ENCODE measurements around the gene LDLRAD3.
"Not testable (repeated sequence)": the region's sequence is repeated elsewhere in the genome, so short reads cannot be mapped to it uniquely, and the experiment has no call there.

LDLRAD3 gene

DNA sequence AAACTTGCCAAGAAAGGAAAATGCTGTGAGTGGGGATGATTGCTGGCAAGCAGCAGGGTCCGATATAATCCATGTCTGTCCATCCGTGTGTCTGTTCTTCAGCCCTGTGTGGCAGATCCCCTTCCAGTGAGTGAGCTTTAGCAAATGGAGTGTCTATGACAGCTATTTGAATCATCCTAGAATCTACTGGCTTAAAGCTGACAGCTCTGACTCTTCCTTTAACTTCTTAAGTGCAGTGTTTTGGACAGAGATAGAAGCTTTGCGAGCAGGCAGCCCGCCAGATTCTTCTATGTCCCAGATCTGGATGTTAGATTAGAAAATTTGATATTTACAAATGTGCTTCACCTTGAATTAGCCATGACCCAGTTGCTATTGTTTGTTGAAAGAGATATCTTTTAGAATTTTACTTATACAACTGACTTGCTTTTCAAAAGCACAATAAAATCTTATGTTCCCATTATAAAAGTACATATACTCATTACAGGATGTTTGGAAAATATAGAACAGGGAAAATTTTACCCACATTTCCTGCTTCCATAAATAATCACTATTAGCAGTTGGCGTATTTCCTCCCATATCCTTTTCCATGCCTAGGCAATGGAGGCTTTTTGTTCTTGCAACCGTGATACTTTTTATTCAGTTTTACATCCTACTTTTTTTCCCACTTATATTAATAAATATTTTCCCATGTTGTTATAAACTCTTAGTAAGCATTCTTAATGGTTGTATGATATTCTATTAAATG, 220.8 kb downstream of the LDLRAD3 start:
- DNase-seq (ENCODE audit: low read depth) = no peak

DNA sequence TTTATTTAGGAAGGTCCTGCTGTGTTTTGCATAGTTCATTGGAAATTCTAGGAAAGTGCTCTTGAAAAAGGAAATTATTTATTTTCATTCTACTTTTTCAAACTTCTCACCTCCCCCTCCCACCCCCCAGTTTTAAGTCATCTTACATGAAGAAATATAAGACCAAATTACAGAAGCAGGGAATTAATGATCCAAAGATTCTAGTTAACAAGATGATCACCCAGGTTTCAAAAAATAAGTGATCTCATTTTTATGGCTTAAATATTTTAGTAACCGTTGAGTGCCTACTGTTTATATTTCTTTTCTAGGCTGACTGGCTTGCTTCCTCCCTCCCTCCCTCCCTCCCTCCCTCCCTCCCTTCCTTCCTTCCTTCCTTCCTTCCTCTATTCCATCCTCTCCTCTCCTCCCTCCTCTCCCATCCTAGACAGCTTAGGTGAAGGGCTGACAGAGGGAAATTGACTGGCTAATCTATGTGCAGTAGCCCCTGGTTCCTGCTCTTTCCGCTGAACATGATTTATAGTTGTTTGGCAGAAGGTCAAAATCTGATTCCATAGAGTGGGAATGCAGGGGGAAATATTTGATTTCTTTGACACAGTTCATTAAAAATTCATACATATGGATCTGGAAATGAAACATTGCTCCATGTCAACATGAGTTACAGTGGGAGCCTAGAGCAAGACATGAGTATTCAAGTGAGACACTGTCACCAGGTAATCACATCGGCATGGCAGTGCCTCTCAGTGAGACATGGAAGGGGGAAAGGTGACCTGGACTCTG, 221.9 kb downstream of the LDLRAD3 start:
- DNase-seq (ENCODE audit: low read depth) = no peak

DNA sequence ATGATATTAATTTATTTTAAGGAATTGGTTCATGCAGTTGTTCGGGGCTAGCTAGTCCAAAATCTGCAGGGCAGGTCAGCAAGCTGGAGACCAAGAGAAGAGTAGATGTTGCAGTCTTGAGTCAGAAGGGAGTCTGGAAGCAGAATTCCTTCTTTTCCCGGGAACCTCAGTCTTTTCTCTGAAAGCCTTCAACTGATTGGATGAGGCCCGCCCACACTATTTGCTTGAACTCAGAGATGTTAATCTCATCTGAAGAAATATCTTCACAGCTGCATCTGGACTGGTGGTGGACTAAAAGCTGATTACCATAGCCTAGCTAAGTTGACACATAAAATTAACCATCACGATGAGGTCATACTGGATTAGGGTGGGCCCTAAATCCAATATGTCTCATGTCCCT, 223.2 kb downstream of the LDLRAD3 start:
- no peak for DNase-seq (ENCODE audit: low read depth)

DNA sequence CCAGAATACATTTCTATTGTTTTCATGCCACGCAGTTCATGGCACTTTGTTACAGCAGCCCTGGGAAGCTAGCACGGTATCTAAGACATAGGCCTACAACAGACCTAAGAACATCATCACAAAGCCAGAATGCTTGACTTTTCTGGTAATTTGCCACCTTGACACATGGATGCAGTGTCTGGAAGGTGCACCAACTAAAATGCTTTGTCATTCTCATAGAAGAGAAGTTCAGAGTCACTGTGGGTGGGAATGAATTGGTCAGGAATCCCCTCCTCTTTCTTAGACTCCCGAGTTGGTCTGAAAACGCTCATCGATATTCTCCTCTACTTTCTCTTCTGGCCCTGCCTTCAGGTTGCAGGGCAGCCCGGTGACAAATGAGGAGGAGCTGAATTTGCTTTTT, 223.9 kb downstream of the LDLRAD3 start:
- DNase-seq (ENCODE audit: low read depth) = no peak

DNA sequence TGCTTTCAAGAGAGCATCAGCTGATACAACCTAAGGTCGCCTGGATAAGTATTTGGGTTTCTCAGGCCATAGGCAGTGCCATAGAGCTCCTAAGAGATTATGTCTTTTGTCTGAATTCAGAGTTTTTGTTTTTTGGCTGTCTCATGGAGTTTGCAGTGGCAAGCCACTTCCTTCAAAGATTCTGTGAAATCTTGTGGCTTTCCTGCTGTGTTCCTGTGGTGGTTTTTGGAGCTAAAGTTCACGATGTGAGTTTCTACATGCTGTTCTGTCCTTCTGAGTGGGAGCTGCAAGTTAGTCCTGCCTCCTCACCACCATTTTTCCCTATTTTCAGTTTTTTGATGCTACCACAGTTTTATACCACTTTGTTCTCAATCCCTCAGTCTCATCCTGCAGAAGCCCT, 234.0 kb downstream of the LDLRAD3 start:
- DNase-seq (ENCODE audit: low read depth) = no peak

DNA sequence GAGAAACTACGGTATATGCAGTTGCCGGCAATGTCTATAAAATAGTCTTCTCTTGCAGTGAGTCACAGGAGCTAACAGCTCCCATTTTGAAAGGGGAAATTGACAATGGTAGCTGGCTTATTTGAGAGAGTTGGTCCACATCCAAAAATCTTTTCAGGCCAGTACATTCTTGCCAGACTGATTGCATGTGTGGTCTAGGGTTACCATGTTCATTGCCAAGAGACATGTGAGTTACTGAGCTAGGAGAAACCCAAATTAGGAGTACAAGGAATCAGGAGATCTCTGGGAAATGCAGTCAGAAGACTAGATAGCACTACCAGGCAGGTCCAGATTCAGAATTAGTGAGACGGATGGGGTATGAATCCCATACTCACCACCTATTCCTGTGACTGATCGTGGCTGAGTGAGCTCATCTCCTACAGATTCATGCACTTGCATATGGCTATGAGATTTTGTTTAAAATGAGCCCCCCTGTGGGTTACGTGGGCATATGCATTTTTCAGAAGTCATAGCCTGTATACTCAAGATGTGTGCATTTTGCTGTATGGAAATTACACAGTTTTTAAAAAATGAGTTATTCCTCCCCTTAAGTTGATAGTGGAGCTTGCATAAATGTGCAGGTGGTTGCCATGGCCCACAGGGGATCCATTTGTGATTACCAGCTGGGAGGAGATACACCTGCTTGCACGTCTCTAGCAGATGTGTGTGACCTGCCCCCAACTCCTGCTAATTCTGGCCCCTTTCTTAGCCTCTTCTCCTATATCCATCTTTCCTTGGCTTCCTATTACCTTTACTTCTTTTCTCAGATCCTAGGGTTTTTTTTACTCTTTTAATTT, 242.7 kb downstream of the LDLRAD3 start:
- no peak for DNase-seq (ENCODE audit: low read depth)

DNA sequence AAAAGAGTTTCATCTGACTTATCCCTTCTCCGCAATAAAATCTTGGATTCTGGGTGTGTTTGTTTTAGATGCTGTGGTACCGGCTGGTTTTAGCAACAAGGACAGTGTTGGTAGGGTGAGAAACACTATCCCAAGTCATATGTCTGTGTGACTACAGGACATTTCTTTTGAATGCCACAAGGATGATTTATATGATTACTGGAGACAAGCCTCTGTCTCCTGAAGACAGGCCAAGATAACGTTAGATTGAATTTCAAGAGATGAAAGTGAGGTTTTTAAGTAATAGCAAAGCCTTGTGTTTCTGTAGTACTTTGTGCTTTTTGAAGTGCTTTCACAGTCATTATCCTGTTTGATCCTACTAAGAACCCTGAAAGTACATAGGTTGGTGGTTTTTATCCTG, 243.8 kb downstream of the LDLRAD3 start:
- no peak for DNase-seq (ENCODE audit: low read depth)

DNA sequence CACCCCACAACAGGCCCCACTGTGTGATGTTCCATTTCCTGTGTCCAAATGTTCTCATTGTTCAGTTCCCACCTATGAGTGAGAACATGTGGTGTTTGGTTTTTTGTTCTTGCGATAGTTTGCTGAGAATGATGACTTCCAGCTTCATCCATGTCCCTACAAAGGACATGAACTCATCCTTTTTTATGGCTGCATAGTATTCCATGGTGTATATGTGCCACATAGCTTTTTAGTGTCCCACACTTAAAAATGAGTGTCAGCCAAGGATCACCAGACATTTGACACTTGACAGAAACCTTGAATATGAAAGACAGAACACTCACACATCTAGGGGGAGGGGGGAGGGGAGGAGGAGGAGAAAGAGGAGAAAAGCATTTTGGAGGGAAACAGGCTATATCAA, 245.9 kb downstream of the LDLRAD3 start:
- not testable (repeated sequence) for DNase-seq (ENCODE audit: low read depth)

DNA sequence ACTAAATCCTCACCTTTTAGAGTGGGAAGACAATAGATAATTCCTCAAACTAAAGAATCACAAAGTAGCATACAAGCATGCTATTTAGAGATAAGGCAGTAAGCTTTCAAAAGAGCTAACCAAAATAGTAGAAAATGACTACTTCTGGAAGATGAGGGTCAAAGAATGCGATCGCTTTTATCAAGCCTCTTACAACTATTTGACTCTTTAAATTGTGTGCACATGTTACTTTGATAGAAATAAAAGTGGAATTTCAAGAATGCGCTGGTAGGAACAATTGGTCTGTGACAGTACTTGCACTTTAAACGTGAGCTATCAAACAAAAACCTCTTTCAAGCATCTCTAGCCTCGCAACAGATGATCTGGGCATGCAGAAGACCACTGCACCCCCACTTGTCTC, 248.1 kb downstream of the LDLRAD3 start:
- no peak for DNase-seq (ENCODE audit: low read depth)

DNA sequence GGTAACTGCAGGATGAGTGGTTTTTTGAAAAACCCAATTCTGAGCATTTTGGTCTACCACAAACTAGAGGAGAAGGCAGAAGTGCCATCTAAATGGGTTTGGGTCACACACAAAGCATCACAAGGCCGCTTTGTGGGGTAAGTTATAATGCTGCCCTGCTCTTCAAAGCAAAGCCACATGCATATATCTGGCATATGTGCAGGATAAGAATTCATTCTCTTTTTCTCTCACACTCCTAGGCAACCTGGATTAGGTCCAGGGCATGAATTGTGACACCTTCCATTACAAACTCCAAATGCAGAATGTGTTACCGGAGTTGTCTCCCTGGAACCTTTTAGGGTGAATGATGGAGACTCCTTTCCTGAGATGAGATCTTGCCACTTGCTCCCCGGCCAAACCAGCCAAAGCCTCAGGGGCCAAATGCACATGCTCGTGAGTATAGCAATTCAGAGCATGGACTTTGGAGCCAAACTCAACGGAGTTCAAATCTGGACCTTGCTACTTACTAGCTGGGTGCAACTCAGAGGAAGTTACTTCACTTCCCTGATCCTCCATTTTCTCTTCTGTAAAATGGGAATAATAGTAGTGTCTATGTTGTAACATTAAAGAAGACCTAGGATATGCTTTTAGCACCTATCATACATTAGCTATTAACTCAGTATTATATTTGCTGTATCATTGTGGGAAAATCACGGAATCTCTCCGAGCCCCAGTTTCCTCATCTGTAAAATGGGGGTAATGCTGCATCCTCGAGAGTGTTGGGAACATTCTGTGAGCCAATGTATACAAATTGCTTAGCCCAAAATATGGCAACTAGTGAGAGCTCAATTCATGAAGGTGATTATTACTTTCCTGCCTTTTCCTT, 248.8 kb downstream of the LDLRAD3 start:
- DNase-seq (ENCODE audit: low read depth) = no peak

DNA sequence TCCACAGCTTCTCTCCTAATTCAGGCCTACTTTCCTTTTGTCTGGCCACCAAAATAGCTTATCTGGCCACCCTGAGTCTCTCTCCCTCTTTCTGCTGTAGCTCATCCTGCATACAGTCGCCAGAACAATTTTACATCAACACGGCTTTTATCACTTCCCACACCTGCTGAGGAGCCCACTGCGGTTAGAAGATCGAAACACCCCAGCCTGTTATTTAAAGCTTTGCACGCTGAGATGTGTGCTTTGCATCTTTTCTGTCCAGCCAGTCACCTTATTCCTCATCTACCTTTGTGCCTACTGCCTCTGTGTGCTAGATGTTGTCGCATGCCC, 249.4 kb downstream of the LDLRAD3 start:
- DNase-seq (ENCODE audit: low read depth) = no peak

DNA sequence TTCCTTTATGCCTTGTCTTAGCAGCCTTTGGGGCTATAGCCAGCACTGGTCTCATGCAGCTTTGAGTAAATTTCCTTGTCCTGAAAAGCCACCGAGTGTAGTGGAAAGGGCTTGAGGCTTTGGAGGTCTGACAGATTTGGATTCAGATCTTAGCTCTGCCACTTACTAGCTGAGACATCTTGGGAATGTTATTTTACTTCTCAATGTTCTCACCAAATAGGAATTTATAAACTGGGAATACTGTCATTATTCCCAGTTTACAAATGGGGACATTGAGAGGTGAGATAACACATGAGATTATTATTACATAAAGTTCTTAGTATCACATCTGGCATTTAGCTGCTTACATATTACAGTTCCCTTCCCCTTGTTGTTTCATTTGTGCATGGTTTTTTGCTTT, 249.9 kb downstream of the LDLRAD3 start:
- no peak for DNase-seq (ENCODE audit: low read depth)

DNA sequence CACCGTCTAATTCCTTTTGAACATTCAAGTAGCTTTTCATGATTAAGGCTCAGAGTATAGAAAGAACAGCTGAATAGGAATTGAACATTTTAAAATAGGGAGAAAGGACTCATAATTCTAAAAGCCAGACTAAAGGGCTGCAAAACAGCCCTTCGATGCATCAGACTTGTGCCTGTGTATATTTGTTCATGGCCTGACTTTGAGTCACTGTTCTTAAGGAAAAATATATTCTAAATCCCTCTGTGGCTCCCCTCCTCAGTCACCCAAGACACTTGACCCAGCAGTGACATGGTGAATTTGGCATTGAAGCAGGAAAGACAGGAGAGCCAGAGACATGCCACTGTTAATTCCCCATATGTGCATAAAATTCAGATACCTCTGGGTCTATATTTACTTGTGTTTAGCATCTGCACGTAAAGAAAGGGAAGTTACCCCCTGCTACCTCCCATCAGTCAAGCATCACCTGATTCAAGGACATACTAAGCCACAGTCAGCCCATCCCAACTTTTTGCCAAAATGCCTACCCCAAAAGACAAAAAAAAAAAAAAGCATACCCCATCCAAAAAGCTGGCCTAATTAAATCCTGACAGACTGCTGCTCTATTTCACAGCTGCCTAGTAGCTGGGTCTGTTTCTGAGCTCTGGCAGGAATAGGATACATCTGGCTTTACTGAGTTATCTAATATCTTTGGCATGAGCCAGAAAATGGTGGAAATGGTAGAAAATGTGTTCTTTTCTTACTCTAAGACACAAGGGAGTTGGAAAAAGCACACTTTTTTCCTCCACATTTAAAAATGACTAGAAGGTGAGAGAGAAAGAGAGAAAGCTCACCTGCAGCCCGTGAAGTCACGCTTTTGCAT, 251.9 kb downstream of the LDLRAD3 start:
- no peak for DNase-seq (ENCODE audit: low read depth)

DNA sequence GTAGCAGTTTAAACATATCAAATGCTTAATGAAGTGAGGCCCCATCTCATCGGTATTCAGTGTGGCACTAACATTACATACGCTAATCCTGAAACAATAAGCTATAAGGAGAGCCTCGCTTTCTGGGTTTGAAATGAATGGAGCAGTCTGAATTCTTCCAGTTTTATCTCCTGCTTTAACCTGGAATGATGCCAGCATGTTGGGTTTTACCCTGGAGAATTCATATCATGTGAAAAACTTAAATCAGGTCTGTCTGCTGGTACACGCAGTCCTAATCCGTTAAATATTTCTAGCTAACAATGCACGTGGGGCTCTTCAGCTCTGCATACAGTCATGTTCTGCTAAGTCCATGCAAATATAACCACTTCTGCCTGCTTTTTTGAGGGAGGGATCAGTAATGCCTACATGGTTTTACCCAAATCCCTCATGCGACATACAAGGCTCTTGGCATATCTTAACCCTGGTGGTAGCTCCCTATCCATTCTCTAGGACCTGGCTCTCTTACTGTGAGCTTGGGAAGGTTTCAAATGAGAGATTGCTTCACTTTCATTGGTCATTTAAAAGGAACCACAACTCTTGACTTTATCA, 252.6 kb downstream of the LDLRAD3 start:
- no peak for DNase-seq (ENCODE audit: low read depth)

DNA sequence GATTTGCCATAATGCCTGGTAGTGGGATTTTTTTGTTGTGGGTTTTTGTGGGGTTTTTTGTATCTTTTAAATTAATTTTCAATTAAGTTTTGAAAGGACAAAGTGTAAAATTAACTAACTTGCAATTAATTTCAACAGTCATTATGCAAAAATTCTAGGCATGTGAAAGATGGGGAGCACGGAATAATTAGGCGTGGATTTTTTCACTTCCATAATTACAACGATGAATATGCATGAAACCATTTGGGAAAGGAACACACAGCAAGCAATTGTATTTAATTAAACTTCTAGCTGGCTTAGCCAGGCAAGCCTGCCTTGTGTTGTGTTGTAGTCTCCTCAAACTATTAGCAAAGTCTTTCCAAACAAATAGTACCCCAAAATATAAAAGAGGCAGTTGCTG, 257.5 kb downstream of the LDLRAD3 start:
- DNase-seq (ENCODE audit: low read depth) = no peak

DNA sequence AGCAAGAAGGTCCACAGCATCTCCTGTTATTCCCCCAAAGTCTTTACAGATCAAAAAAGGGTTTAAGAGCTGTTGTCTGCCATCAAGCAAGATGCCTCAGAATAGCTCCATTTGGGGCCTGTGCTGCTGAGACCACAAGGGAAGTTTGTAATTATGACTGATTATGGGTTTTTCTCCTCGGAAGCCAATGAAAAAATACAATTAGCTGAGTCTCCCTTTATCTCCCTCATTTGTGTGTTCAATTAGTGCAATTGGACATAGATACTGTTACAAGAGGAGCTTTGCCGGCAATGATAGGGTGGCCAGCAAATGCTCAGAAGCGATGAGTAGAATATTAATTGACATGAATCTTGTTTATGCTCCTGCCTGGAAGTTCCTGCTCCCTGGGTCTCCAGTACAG, 261.7 kb downstream of the LDLRAD3 start:
- no peak for DNase-seq (ENCODE audit: low read depth)

DNA sequence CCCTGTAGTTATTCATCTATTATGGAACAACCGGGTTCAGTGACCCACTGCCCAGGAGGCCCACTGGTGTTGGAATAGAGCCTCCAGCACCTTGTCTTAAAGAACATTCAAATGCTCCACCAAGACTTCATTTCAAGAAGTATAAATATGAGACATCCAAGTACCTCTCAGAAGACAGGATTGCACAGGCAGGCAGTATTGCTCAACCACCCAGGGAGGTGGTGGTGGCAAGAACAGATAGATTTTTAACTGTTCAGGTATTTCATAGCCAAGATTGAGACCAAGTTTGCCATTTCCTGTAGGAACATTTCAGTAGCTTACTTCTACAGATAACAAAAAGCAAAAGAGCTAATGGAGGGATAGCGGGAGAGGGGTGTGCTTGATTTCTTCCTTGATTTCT, 266.7 kb downstream of the LDLRAD3 start:
- no peak for DNase-seq (ENCODE audit: low read depth)

DNA sequence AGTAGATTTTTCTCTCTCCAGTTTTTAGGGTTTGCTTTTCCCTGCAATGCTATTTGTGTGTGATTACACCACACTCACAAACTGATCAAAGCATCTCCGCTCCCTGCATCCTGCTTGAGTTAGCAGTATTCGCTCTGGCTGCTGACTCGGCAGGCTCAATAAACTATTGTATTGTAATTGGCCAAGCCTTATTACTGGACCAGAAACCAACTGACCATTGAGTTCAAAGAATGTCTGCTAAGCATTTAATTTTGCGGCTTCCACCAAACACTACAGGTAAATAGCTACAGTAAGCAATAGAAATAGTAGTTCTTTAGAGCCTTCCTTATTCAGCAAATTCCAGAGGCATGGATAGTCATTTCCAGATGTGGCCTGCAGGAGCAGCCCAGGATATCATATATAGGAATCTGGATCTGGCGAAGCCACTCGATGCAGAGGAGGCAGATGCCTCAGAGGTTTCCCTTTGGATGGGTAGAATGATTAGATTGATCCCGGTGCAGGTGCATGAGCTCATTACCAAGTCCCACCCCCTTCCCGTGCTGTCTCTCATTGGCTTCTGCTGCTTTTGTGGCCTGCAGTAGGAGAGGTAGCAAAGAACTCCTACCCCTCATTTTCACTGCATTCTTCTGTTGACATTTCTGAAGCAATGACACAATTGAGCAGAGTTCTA, 268.0 kb downstream of the LDLRAD3 start:
- no peak for DNase-seq (ENCODE audit: low read depth)

DNA sequence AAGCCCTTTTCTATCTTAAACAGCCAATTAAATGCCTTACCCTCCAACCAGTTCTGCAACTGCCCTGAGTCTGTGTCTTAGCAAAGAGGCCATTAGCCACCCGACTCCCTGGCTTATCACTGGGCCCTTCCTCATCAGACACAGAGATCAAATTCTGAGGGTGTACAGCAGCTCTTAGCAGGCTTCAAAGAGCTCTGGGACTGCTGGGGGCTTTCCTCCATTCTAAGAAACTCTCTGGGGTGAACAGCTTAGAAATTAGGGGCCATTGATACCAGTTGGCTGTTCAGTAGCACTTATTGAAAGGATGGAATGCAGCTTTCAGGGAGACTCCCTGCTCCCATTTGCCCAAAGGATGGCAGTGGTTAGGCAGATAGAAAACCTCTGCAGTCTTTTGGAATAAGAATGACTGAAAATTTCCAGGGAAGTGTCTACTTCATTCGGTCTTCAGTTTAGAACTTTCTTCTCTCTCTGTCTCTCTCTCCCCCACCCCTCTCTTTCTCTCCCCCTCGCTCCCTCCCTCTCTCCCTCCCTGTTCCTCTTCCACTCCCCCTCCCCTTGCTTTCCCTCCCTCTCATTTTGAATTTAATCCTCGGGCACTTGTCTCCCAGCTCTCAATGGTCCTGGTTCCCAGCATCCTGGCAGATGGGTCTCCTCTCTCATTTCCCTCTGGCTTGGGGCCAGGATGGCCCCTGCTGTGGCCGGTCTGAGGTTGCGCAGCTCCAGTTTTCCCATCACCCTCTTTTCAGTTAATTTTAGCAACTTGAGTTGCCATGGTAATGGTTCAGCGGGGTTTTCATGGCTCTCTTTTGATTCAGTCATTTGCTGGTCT, 268.9 kb downstream of the LDLRAD3 start:
- no peak for DNase-seq (ENCODE audit: low read depth)

Measured in stimulated activated CD8-positive, alpha-beta memory T cell treated with anti-CD3 and anti-CD28 coated beads, Interleukin-4, amount 100 ng/mL, for 24 hours (primary cell).